NCI-H748 (cell line): Measurements from ENCODE around the gene GTSE1.

Experiments
- DNase-seq: peaks from one replicate; lab custom pipeline; 2025; ENCODE audit not compliant: unreplicated experiment; lab: John Stamatoyannopoulos, UW

Gene GTSE1

DNA sequence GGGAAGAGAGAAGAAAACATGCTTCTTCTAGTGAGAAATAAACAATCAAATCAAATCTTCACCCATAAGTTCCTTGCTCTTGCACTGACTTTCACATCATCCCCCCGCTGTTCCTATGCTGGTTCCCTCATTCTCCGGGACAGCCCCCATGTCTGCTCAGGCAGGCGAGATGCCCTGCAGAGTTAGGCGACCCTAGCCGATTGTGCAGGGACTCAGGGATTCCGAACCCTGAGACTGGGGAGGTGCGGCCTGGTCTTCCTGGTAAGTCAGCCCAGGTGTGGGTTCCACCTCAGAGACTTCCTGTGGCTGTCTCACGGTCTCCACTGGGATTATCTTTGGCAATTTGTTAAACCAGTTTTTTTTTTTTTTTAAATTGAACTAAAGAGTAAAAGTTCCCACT lies 22.3 kb upstream of the GTSE1 start:
- no peak for DNase-seq

DNA sequence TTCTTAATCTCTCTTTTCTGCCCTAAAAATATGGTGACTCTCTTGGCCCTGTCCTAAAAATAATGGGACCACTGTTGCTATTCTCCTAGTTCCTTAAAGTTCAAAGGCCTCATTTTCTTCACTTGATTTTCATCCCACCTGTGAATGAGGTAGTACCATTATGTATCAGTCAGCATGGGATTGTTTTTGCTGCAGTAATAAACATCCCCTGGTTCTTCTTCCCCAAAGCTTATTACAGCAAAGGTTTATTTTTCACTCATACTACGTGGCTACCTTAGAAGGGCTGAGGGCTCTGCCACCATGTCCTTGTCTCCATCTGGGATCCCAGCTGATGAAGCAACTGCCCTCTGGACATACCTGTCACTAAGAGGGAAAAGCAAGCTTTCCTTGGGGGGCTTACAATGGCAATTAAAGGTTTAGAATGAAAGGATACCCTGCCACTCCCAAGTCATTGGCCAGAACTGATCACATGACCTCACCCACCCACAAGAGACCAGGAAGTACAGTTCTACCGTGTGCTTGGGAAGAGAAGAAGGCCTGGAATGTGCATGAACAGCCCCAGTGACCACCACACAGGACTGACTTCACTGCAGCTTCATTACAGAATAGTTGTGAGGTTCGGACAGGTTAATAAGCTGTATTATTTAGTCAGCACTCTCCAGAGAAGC lies 21.1 kb upstream of the GTSE1 start:
- no peak for DNase-seq

- DNase-seq = no peak
Observed at GRCh38 chr22:46276563-46276962, 20.1 kb upstream of the GTSE1 start.

DNA sequence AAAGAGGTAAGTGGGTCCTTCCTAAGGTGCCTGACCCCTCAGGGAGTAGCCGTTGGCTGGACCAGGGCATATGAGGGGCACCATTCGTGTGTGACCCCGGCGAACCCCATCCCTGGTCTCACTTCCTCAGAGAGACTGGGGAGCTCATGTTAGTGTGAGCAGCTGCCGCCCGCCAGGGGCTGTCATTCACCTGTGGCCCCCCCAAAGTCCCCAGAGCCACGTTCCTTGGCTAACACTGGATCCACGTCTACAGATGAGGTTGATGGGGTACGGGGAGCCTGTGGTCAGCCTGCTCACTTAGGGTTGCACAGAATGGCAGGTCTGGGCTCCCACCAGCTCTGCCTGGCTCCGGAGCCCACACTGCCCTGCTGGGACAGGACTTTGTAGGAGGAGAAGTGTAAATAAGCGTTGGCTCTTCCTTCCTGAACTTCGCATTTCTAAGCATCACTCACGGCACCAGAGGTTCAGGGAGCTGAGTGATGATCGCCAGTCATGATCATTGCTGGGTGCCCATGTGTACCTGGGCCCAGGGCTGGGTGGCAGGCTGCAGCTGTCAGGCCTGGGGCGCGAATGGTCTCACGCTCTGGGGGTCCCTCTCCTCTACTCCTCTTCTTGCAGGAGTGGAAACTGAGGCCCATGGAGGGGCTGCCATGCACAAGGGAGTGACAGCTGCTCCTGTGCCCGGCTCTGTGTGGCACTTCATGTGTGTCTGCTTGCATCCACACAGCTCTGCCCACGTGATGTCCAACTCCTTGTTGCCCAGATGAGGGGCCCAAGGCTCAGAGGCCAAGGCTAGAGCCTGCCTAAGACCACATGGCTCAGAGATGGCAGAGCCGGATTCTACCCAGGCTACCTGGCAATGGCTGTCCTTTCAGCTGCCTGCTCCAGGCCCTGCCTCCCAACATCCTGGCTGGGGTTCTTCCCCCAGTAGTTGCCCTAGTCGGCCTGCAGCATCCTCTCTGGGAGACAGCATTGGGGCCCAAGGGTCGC lies 17.7 kb upstream of the GTSE1 start:
- no peak for DNase-seq

DNA sequence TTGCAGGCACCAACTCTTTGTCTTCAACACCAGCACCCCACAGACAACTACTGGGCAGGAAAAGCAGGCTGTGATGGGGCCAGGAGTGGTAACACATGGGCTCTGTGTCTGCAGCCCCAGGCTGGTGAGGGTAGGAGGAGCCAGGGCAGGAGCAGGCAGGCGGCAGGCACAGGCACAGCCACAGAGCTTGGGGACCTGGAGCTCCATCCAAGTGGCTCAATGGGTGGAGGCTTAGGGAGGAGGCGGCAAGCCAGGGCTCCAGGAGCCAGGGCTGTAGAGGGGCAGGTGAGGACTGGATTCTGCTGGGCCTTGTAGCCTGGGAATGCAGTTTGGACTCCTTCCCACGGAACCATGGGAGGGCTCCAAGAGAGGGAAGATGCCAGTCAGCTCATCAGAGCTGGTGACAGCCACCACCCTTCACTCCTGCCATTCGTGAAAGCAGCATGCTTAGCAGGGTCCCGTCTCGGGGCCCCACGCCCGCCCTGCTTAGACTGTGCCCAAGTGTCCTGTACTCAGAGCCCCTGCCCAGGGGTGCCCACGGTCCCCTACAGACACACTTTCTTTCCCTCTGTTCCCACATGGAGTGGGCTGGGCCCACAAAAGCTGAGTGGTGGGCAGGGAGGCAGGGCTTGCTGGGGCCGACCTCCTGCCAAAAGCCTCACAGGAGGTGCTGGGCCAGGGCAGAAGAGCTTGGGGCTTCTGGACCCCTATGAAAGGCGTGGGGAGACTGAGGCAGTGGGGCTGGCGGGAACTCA lies 16.4 kb upstream of the GTSE1 start:
- no peak for DNase-seq

GRCh38 chr22:46280999-46281623 lies 15.6 kb upstream of the GTSE1 start:
- no peak for DNase-seq

- DNase-seq = no peak
Observed at GRCh38 chr22:46281866-46282678, 14.6 kb upstream of the GTSE1 start.

GRCh38 chr22:46286006-46286405 lies 10.7 kb upstream of the GTSE1 start:
- no peak for DNase-seq

GRCh38 chr22:46286941-46287872 lies 9.5 kb upstream of the GTSE1 start:
- DNase-seq = no peak

DNA sequence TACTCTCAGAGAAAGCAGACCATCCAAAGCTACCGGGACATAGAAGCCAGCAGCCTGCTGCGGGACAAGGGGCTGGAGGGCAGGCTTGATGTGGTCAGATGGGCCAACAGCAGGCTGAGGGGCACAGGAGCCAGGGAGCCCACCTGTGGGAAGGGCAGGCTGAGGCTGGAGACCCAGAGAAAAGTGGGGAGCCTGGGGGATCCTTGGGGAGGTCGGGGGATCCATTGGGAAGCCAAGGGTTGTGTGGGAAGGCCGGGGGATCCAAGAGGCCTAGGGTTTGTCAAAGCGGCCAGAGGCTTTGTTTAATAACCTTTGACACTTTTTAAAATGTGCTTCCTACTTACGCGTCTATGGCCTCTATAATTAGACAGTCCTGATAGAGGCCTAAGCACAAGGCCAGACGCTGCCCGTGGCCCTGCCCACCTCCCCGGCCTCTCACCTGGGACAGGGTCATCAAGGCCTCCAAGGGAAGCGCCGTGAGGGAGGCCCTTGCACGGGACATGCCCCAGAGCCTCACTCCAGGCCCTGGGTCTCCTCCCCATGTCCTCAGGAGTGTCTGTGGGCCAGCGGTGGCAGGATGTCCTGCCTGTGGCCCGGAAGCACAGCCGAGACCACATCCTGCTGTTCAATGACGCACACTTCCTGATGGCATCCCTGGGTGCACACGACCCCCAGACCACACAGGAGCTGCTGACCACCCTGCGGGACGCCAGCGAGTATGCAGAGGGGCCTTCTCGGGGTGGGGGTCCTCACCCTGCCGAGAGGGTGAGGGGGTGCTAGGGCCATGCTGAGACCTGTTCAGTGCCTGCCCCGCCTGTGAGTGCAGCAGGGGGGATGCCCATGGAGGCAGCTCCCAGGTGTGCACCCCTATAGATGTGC lies 8.6 kb upstream of the GTSE1 start:
- DNase-seq = no peak

GRCh38 chr22:46288846-46289243 lies 7.8 kb upstream of the GTSE1 start:
- DNase-seq = no peak

DNA sequence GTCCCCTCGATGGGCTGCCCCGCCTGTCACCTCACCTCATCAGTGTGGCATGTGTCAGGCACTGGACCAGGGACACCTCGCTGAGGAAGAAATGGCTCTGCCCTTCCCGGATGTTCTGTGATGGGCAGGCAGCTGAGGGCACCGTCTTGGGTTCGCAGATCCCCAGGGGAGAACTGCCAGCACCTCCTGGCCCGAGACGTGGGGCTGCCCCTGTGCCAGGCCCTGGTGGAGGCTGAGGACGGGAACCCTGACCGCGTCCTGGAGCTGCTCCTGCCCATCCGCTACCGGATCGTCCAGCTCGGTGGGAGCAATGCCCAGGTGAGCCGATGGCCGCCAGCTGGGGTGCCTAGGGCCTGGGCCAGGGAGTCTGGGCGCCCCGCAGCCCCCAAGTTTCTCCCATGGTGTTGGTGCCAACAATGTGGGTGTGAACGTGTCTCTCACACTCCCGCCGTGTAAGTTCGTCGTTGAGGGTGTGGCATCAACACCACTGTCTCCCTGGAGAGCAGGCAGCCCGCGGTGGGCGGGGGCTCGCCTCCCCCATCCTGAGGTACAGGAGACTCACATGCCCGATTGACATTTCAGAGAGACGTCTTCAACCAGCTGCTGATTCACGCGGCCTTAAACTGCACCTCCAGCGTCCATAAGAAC lies 7.3 kb upstream of the GTSE1 start:
- no peak for DNase-seq

GRCh38 chr22:46290121-46290842 lies 6.4 kb upstream of the GTSE1 start:
- no peak for DNase-seq

GRCh38 chr22:46290843-46291785 lies 5.6 kb upstream of the GTSE1 start:
- no peak for DNase-seq

DNA sequence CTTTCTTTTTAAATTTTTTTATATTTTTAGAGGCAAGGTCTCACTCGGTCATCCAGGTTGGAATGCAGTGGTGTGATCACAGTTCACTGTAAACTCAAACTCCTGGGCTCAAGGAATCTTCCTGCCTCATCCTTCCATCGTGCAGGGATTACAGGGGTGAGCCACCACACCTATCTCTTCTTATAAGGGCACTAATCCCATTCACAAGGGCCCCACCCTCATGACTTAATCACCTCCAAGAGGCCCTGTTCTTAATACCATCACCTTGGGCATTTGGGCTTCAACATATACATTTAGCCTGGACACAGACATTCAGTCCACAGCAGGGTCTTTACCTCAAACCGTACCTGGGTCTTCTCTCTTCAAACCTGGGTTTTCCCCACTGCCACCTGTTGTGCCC lies 4.5 kb upstream of the GTSE1 start:
- no peak for DNase-seq

DNA sequence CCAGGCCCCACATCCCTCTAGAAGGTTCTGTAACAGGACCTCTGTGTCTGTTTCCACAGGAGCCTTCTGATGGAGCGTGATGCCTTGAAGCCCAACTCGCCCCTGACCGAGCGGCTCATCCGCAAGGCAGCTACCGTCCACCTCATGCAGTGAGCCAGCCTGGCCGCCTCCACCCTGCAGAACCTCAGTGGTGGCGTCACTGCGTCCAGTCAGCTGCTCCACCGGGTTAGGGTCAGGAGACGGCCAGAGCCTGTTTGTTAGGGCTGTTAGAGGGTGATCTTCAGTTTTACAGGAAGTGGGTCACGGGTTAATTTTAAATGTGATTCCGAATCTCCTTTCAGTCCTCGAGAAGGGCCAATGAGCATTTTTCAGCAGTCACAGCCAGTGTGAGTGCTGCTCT lies 3.9 kb upstream of the GTSE1 start:
- DNase-seq = no peak
